GM19324 (cell line): Measurements from ENCODE around the gene DNAH17.

ENCODE experiments used
- ATAC-seq: cut with Tn5 transposase; IDR thresholded peaks from one replicate; pipeline ENCODE4 v1.9.1; 2021; ENCODE audit warnings: mild to moderate bottlenecking, moderate library complexity; ENCODE audit not compliant: unreplicated experiment, low FRiP score

Gene DNAH17

GRCh38 chr17:78608122-78608803 lies 31.1 kb upstream of the DNAH17 start:
- no peak for ATAC-seq

DNA sequence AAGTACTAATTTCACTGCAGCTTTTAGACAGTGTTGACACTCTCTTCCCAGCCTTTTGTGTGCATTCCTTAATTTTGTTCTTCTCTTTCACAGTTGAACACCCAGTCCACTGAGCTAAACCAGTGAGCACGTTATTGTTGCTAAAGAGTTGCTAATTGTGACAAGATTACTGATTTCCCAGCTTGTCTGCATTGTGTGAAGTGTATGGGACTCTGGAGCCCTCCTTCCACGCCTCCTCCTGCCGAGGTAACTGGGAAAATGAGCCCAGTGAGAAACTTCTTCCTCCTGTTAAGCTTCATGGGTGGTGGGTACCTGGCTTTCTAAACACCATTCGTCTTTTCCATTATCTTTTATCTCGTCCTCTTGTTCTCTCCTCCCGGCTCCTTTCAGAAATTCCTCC lies 29.8 kb upstream of the DNAH17 start:
- ATAC-seq: no peak

GRCh38 chr17:78605886-78606285 lies 28.7 kb upstream of the DNAH17 start:
- no peak for ATAC-seq

DNA sequence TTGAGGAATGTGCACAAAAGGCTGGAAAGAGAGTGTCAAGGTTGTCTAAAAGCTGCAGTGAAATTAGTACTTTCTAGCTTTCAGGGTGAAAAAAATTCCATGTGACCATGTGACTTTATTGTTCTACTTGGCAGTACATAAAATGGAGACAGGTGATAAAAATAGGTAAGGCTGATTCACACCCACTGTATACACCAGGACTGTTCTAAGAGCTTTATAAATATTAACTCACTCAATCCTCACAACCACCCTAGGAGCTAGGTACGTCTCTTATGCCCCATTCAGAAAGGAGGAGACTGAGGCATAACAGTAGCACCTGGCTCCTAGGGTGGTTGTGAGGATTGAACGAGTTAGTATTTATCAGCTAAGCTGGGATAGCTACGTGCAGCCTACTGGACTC lies 28.2 kb upstream of the DNAH17 start:
- ATAC-seq: no peak

- ATAC-seq: no peak
Measured at GRCh38 chr17:78602246-78602645, 25.1 kb upstream of the DNAH17 start.

GRCh38 chr17:78601577-78602190 lies 24.5 kb upstream of the DNAH17 start:
- ATAC-seq: no peak

DNA sequence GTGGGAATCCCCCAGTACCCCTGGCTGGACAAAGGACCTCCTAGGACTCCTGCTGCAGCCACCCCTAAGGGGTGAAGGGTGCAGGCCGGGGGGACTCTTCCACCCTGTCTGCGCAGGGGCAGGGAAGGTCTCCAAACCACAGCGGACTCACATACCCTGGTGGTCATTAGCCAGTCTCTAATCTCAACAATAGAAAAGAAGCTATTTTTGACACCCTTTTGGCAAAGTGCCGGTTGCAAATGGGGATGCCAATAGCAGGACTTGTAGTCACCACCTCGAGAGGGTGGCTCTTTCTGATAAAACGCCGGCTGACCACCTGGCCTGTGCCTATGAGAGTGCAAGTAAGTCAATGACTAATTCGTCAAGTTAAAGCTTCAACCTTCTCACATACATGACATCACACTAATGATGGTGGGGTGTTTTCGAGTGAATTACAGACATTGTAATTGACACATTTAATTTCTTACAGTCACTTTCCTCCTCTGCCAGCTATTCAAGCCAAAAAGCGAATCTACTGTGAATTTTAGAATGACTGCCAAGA lies 23.1 kb upstream of the DNAH17 start:
- ATAC-seq: no peak

DNA sequence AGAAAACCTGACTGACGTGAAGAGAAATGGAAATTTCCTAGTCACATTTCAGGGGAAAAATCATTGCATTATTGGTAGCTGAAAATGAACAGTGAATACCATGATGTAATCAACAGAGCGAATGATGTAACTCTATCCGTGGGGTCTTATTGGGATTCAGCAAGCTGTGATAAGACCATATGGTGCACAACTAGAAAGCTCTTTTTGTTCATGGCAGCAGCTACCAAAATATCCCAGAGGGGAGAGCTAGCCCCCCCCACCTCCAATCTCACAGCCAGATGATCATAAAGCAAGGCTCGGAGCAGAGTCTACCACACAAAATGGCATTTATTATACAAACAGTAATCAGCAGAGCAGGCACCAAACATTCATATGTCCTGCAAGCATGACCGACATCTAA lies 22.2 kb upstream of the DNAH17 start:
- ATAC-seq: no peak

GRCh38 chr17:78598013-78598471 lies 20.8 kb upstream of the DNAH17 start:
- ATAC-seq: no peak

DNA sequence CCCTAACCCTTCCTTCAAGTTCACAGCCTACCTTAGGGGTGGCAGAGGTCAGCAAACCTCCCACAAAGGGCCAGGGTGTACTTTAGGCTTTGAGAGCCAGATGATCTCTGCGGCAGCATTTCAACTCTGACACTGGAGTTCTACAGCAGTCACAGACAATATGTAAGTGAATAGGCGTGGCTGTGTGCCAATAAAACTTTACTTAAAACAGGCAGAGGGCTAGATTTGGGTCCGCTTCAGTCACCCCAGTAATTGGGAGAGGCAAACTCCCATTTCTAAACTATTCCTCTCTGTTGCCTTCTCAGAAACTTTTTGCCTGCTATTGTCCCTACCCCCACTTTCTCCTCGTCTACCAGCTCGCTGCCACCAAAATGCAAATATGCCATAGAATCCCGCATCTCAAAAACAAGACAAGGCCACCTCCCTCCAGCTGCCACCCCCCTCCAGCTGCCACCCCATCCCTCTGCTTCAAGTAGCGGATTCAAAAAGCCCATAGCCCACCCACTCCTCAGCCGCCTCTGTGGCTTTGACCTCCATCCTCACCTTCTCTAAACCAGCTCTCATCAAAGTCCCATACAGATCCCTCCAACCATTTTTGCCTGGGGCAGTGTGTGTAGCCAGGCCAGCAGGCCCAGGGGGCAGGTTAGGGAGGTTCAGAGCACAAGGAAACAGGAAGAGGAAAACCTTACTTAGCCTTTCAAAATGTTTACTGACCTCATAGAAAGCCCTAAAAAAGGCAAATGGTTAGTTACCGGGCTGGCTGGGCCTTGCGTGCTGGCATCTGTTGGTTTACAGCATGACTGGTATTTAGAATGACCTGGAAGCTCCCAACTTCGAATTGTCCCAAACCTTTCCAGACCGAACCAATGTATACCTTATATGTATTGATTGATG lies 19.9 kb upstream of the DNAH17 start:
- ATAC-seq: no peak

- ATAC-seq: no peak
Measured at GRCh38 chr17:78595135-78595810, 18.1 kb upstream of the DNAH17 start.

GRCh38 chr17:78592991-78593329 lies 15.8 kb upstream of the DNAH17 start:
- ATAC-seq: no peak

DNA sequence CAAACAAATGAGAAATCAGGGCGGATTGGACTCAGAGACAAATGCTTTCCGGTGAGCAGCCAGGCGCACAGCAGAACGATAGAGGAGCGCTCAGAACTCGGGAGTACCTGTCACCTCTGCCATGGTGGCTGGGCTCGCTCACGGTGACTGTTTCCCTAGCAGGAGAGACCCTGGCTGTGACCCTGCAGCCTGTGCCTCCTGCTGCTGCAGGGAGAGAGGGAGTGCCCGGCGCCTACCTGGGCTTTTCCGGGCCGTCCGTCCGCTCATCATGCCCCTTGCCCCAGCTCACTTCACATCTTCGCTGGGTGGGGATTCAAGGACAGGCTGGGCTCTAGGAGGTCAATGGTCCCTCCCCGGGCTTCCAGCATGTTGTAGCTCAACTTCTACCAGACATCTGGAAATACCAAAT lies 14.1 kb upstream of the DNAH17 start:
- ATAC-seq: no peak

- ATAC-seq: no peak
Measured at GRCh38 chr17:78589885-78590284, 12.7 kb upstream of the DNAH17 start.

DNA sequence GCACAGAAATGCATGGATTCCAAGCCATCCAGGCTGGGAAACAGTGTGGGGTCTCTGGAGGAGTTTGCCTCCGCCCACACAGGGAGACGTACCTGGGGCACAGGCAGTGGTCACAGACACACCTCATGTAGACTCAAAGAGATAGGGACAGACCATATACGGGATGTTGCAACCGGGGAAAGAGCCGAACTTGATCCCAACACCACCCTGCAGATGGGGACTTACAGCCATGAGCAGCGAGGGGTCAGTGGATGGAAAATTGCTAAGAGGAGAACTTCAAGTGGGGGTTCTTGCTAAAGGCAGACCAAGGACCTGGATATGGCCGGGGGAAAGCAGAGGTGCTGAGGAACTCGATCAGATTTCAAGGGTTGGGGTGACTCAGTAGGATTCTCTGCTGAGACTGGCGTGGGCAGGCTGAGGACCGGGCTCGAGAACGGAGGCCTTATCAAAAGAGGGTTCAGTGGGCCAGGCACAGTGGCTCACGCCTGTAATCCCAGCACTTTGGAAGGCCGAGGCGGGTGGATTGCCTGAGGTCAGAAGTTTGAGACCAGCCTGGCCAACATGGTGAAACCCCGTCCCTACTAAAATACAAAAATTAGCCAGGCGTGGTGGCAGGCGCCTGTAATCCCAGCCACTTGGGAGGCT lies 12.0 kb upstream of the DNAH17 start:
- ATAC-seq: no peak

DNA sequence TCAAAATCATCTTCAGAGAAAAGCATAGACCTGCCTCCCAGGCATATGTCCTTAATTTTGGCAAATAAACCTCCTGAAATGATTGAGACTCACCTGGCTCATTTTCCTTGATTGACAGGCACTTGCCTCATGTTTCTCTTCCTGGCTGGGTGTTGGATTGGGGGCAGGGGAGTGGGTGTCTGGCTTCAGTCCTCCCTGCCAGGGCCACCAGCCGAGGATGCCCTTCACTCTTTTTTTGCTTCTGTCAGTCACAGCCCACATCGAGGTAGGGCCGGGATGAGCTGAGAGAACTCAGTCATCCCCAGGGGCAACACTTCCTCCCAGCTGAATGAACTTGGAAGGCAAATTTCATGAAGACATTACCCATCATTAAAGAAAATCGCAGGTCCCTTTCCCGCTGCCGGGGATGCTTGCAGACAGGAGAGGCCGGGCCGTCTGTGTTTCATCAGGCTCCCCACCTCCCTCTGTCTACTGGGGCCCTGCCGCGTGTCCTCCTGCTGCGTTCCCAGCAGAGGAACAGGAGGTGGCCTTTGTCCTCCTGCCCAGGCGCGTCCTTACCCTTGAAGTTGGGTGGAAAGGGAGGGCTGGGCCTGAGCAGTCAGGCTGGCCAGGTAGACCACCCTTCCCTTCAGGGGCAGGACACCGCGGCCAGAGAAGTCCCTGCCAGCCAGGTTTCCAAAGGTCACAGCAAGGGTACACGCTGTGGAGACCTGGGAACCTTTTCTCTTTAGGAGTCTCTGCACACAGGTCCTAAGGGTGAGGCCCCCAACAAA lies 11.2 kb upstream of the DNAH17 start:
- ATAC-seq: no peak

DNA sequence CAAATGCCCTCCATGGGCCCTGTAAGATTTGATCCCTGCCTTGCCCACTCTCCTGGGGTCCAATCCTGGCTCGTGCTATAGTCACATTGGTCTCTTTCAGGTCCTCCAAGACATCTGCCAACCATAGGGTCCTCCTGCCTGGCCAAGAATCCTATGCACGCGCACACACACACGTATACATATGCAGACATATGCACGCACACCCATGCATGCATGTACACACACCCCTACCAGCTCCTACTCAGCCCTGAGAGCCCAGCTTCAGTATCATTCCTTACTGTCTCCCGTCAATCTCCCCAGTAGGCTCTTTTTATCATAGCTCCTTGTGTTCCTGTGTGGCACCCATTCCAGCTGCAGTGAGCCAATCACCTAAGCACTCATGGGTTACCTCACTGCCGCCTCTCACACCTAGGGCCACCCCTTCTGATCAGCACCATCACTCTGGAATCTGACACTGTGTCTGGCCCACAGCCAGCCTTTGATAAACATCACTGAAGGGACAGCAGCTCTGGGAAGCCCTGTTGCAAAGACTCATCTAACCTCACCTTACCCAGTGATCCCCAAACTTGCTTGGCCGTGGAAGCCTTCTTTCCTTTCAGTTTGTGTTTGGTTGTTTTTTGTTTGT lies 7.9 kb upstream of the DNAH17 start:
- ATAC-seq: no peak

GRCh38 chr17:78583091-78583490 lies 5.9 kb upstream of the DNAH17 start:
- ATAC-seq: no peak

GRCh38 chr17:78581304-78581703 lies 4.1 kb upstream of the DNAH17 start:
- no peak for ATAC-seq
